ENCODE results near the gene CHCT1. TPM values are rescaled to one million over a fixed set of nuclear protein-coding genes. Genes with fewer than 3 reads are reported as not detected.

CHCT1 gene
- total and polyA plus RNA-seq, 12 donors = 0.44 TPM; not detected in 11

- no peak overlapping the region for H3K27ac ChIP-seq
- intact Hi-C loops (cut with DNase I) = loop anchor here in 5 of 10 donors (5.0 to 10.0 kb wide), 3 partner anchors 59 to 176 kb away; partner anchors contain the start of gene APPBP2 (in 1 of the 5)
Measured at GRCh38 chr17:60468371-60468770, 46.1 kb downstream of the CHCT1 start.

GRCh38 chr17:60471451-60471850 lies 49.2 kb downstream of the CHCT1 start:
- Histone ChIP-seq H3K27ac (no peak overlapping the region), H3K27me3 (no peaks in the 10 kb centered on the region), H3K36me3 (peaks cover 0 to 55% (median 7%) of the 10 kb centered on the region in 9 donors), H3K9me3 (no peaks in the 10 kb centered on the region), H3K4me3 (no peak overlapping the region), H3K4me1 (peaks cover 0 to 37% (median 26%) of the 10 kb centered on the region in 9 donors)
- intact Hi-C loops (cut with DNase I) = loop anchor here in 2 of 10 donors (5.0 to 10.0 kb wide), 2 partner anchors 51 to 163 kb away; no protein-coding TSS in a partner anchor
- 82 to 97% methylated on average over 4 of the region's 4 CpGs for WGBS, 2 donors
- DNase-seq (no peak), ATAC-seq (no peak)
- TF ChIP-seq CTCF (IDR thresholded peaks at IDR 0.05) = no peak

More at GRCh38 chr17:60468371-60468770, 46.1 kb downstream of the CHCT1 start:
- no peak for TF ChIP-seq CTCF (IDR thresholded peaks at IDR 0.05)
- Histone ChIP-seq H3K36me3 (peaks cover 0 to 69% (median 14%) of the 10 kb centered on the region in 9 donors), H3K4me1 (peaks cover 0 to 36% (median 26%) of the 10 kb centered on the region in 9 donors), H3K27me3 (no peaks in the 10 kb centered on the region), H3K4me3 (no peak overlapping the region), H3K9me3 (no peaks in the 10 kb centered on the region)
- ATAC-seq (no peak), DNase-seq (no peak)

GRCh38 chr17:60472449-60472848 lies 50.2 kb downstream of the CHCT1 start:
- intact Hi-C loops (cut with DNase I) = loop anchor here in 2 of 10 donors (5.0 to 10.0 kb wide), 2 partner anchors 50 to 162 kb away; no protein-coding TSS in a partner anchor
- Histone ChIP-seq H3K27me3 (no peaks in the 10 kb centered on the region), H3K4me3 (no peak overlapping the region), H3K4me1 (peaks cover 0 to 36% (median 26%) of the 10 kb centered on the region in 9 donors), H3K9me3 (no peaks in the 10 kb centered on the region), H3K36me3 (peaks cover 0 to 61% (median 11%) of the 10 kb centered on the region in 9 donors), H3K27ac (no peak overlapping the region)
- DNase-seq = no peak
- ATAC-seq = no peak
- 57 to 74% methylated on average over 1 of the region's 1 CpG for WGBS, 2 donors
- TF ChIP-seq CTCF (IDR thresholded peaks at IDR 0.05) = no peak

- TF ChIP-seq CTCF (IDR thresholded peaks at IDR 0.05) = no peak
- H3K27ac ChIP-seq = no peak overlapping the region
- peaks cover 0 to 23% (median 17%) of the 10 kb centered on the region in 9 donors for H3K4me1 ChIP-seq
- no peak overlapping the region for H3K4me3 ChIP-seq
- peaks cover 0 to 60% (median 10%) of the 10 kb centered on the region in 9 donors for H3K36me3 ChIP-seq
- no peaks in the 10 kb centered on the region for H3K9me3 ChIP-seq
- intact Hi-C loops (cut with DNase I) = loop anchor here in 2 of 10 donors (5.0 to 10.0 kb wide), 2 partner anchors 49 to 161 kb away; no protein-coding TSS in a partner anchor
- DNase-seq (no peak), ATAC-seq (no peak)
- no peaks in the 10 kb centered on the region for H3K27me3 ChIP-seq
Measured at GRCh38 chr17:60473788-60474187, 51.5 kb downstream of the CHCT1 start.

Other genes with a start within 250 kb of the CHCT1 start
- gene USP32, start 30.4 kb upstream of the CHCT1 start, total RNA-seq = 10 to 100 TPM; 23.3 to 38.6 (median 30.2) TPM
- 10 to 100 TPM; 13.3 to 13.7 TPM for gene USP32, start 30.4 kb upstream of the CHCT1 start, polyA plus RNA-seq
- gene APPBP2, start 103.8 kb downstream of the CHCT1 start, total RNA-seq = 10 to 100 TPM; 12.5 to 22.8 (median 17.9) TPM
- 1 to 10 TPM; 4.6 to 4.9 TPM for gene APPBP2, start 103.8 kb downstream of the CHCT1 start, polyA plus RNA-seq
- 10 to 100 TPM in 2 of 10 donors, 1 to 10 TPM in 8; 4.5 to 10.6 (median 7.8) TPM for gene PPM1D, start 177.7 kb downstream of the CHCT1 start, total RNA-seq
- 1 to 10 TPM; 3.1 to 4.0 TPM for gene PPM1D, start 177.7 kb downstream of the CHCT1 start, polyA plus RNA-seq